T-helper 22 cell (primary cell): ENCODE measurements around the gene ECE2.

Source experiments
- DNase-seq: peaks from one replicate; pipeline ENCODE4 v3.0.0-alpha.2; 2020; ENCODE audit warnings: low read depth

Gene ECE2

DNA sequence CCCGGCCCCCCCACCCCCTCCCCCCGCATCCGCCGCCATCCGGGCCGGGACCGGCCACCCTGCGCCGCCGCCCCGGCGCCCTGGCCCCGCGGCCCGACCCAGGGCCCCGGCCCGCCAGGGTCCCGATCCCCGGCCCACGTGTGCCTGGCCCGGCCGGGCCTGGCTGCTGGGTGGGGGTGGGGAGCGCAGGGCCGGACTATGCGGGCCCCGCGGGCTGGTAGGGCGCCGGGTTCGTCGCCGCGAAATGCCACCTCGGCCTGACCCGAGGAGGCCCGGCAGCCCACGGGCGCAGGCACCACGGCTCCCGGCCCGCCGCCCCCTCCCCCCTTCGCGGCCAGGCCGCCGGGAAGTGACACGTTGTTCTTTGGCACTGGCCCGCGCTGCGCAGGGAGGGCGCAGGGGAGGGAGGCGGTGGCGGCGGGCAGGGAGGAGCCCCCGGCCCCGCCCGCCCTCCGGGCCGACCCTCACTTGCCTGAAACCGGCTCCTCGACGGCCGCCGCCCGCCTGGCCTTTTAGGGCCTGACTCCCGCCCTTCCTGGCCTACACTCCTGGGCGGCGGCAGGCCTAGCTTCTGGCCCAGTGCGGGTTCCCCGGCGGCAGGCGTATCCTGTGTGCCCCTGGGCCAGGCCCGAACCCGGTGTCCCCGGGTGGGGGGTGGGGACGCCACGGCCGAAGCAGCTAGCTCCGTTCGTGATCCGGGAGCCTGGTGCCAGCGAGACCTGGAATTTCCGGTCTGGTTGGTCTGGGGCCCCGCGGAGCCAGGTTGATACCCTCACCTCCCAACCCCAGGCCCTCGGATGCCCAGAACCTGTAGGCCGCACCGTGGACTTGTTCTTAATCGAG, 39.1 kb downstream of the ECE2 start:
- DNase-seq, result peak; percentile 66

GRCh38 chr3:184315543-184315867, 39.7 kb downstream of the ECE2 start:
- DNase-seq, result no peak

DNA sequence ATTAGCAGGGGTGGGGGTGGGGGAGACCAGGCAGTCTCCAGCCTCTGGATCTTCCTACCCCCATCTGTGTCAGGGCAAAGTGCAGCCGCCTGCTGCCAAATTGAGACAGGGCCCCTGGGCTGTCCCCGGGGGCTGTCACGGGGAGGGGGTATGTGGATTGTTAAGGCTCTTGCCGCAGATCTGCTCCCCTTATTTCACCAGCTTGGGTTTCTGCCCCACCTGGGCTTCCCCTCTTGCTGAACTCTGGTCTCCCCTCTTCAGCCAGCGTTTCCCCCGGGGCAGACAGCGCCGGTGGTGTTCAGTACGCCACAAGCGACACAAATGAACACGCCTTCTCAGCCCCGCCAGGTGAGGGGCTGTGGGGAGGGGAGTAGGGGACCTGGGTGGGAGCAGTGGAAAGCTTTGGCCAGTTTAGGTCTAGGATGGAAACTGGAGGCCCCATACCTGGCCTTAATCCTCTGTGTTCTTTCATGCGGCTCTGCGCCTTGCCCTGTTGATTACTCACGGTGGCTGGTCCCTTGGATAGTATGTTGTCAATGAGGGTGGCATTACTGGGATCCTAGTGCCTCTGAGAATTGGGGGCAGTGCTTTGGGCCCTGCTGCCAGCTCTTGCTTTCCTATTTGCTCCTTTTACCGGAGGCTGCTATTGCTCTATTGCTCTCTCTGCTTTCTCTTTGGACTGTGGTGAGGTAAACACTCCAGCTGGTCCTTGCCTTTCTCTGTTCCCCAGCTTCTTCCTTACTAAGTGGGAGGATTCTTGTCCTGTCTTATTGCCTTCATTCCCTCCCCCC, 40.2 kb downstream of the ECE2 start:
- no peak for DNase-seq

GRCh38 chr3:184316792-184317191, 41.0 kb downstream of the ECE2 start:
- DNase-seq, result no peak

GRCh38 chr3:184317201-184317600, 41.4 kb downstream of the ECE2 start:
- DNase-seq, result no peak

DNA sequence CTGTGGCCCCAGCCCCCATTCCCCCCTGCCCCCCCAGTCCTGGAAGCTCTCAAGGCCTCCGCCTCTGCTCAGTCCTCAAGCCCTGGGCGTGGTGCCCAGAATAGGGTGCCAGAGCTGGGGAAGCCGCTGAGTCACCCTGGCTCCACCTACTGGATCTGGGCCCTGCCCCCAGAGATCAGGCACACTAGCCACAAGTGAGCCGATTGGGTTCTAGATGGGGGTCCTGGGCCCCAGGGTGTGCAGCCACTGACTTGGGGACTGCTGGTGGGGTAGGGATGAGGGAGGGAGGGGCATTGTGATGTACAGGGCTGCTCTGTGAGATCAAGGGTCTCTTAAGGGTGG, 44.3 kb downstream of the ECE2 start:
- no peak for DNase-seq

GRCh38 chr3:184321666-184322065, 45.8 kb downstream of the ECE2 start:
- DNase-seq, result no peak

- no peak for DNase-seq
Observed at GRCh38 chr3:184322731-184323487, 47.1 kb downstream of the ECE2 start.

- no peak for DNase-seq
Observed at GRCh38 chr3:184323696-184324095, 47.9 kb downstream of the ECE2 start.

DNA sequence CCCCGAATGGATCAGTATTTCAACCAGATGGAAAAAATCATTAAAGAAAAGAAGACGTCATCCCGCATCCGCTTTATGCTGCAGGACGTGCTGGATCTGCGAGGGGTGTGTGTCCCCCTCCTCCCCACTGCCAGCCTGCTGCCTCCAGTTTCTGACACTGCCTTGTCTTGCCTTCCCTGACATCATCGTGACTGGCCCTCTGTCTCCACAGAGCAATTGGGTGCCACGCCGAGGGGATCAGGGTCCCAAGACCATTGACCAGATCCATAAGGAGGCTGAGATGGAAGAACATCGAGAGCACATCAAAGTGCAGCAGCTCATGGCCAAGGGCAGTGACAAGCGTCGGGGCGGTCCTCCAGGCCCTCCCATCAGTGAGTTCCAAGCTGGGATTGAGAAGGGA, 49.4 kb downstream of the ECE2 start:
- no peak for DNase-seq

DNA sequence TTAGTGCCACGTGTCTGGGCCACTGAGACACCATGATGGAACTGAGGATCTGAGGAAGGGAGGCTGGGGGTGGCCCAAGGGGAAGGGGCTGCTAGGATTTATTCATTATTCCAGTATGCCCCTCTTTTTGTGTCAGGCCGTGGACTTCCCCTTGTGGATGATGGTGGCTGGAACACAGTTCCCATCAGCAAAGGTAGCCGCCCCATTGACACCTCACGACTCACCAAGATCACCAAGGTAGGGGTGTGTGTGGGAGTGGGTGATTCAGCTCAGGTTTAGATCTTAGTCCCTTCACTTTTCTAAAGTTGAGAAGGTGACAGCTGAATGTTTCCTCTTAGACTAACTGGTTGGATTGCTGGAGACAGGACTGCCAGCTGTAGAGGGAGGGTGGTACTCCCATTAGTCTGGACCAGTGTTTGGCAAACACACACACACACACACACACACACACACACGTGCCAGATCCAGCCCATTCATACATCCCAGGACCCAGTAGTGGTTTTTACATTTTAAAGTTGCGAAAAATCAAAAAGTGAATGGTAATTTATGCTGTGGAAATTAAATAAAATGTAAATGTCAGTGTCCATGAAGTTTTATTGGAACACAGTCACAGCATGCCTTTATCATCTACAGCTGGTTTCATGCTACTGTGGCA, 50.0 kb downstream of the ECE2 start:
- DNase-seq, result no peak

- DNase-seq, result no peak
Observed at GRCh38 chr3:184327171-184327570, 51.3 kb downstream of the ECE2 start.

DNA sequence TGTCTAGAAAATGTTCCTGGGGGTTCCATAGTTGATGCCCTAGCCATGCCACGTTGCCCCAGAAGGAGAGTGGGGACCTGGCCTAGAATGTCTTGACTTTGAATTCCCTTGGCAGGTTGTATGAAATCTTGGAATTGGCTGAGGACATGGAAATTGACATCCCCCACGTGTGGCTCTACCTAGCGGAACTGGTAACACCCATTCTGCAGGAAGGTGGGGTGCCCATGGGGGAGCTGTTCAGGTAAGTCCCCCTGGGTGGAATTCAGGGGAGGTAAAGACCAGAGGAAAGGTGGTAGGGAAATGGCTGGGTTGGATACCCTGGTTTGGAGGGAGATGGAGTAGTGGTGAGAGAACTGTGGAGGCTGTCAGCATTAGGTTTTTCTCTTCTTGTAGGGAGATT, 52.7 kb downstream of the ECE2 start:
- DNase-seq, result no peak

GRCh38 chr3:184332370-184333090, 56.7 kb downstream of the ECE2 start:
- DNase-seq, result no peak

DNA sequence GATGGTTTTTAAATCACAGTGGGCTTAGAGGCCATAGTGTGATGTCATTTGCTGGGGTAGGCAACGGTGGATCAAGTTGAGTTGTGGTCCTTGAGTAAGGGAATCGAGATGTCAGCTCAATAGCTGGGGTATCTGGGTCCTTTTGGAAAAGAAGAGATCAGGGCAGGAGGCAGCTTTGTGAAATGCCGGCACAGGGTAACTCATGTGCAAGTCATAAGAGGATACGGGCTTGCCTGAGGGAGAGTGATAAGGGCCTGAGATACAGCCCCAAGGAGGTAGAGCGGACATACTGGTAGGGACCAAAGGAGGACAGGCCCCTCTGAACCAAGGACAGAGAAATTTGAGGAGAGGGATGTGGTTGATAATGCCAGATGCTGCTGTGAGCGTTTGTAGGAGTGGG, 57.4 kb downstream of the ECE2 start:
- no peak for DNase-seq

GRCh38 chr3:184333700-184334099, 57.9 kb downstream of the ECE2 start:
- no peak for DNase-seq

DNA sequence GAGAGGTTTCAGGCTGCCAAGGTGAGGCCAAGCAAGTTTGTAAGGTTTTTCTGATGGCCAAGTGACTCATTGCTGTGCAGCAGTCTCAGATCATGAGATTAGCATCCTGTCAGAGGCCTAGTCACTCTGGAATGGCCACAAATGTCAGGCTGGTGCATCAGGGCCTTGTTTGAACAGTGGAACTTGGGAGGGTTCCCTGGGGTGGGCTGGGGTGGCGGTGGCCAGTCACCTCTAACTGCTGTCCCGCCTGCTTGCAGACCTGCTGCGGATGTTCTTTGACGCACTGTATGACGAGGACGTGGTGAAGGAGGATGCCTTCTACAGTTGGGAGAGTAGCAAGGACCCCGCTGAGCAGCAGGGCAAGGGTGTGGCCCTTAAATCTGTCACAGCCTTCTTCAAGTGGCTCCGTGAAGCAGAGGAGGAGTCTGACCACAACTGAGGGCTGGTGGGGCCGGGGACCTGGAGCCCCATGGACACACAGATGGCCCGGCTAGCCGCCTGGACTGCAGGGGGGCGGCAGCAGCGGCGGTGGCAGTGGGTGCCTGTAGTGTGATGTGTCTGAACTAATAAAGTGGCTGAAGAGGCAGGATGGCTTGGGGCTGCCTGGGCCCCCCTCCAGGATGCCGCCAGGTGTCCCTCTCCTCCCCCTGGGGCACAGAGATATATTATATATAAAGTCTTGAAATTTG, 58.8 kb downstream of the ECE2 start:
- DNase-seq, result peak; percentile 54

DNA sequence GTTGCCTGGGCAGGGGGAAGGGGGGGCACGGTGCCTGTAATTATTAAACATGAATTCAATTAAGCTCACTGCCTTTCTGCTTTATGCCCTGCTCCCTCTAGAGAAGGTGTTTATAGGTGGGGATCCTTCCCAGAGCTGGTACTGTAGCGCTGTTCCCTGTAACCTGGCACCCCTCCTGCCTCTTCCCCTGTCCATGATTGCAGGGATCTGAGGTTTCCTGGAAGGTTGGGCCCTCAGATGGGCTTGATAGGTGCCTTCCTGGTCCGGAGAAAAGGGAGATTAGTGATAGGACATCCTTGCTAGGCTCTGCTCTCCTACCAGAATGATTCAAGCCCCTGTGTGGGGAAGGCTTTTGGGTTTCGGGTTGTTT, 59.5 kb downstream of the ECE2 start:
- no peak for DNase-seq

GRCh38 chr3:184335661-184336546, 60.1 kb downstream of the ECE2 start:
- peak; percentile 71 for DNase-seq
